K562 (cell line): Measurements from ENCODE around the gene ZFP69B. TPM values are rescaled to one million over a fixed set of nuclear protein-coding genes. Genes with fewer than 3 reads are reported as not detected.

Experiments
- CREM ChIP-seq: IDR thresholded peaks from 2 replicates; pipeline ENCODE4 v1.6.1; 2014; ENCODE audit warnings: antibody characterized with exemption, low read depth
- CXXC5 ChIP-seq: fragments of 250-450 bp; sonication (Bioruptor Pico); IDR thresholded peaks from 2 replicates; pipeline ENCODE4 v1.8.0; 2022; ENCODE audit warnings: inconsistent platforms, mild to moderate bottlenecking, moderate library complexity
- KAT7 ChIP-seq: sonication (generic); formaldehyde crosslinking; IDR thresholded peaks from 2 replicates; pipeline ENCODE4 v1.8.0; 2022; ENCODE audit warnings: missing genetic modification reagents, mild to moderate bottlenecking, borderline replicate concordance
- LCOR ChIP-seq: sonication (generic); formaldehyde crosslinking; IDR thresholded peaks from 2 replicates; pipeline ENCODE4 v1.8.0; 2022; ENCODE audit warnings: mild to moderate bottlenecking, missing genetic modification reagents
- NR2C1 ChIP-seq, 2 experiments: fragments of 450-650 bp; IDR thresholded peaks; 2 replicates each; pipeline ENCODE4 v1.6.1; 2017; ENCODE audit warnings: mild to moderate bottlenecking in 2 of 2, antibody characterized with exemption in 1 of 2, inconsistent platforms in 1 of 2, missing compliant biosample characterization in 1 of 2, missing genetic modification characterization in 1 of 2
- PHF8 ChIP-seq: fragments of 200-600 bp; sonication (generic); IDR thresholded peaks from 2 replicates; pipeline ENCODE4 v1.6.1; 2012; ENCODE audit warnings: mixed run types, mild to moderate bottlenecking, inconsistent platforms, low read length, moderate library complexity, borderline replicate concordance
- RBBP5 ChIP-seq: fragments of 200-600 bp; sonication (generic); IDR thresholded peaks from 2 replicates; pipeline ENCODE4 v1.6.1; 2012; ENCODE audit warnings: borderline replicate concordance, mild to moderate bottlenecking, low read length, control low read depth, inconsistent platforms; ENCODE audit not compliant: insufficient read depth, poor library complexity, severe bottlenecking
- TAF1 ChIP-seq: IDR thresholded peaks from 2 replicates; pipeline ENCODE4 v1.6.1; 2011; ENCODE audit warnings: mild to moderate bottlenecking, low read length, moderate library complexity; ENCODE audit not compliant: insufficient read depth, control insufficient read depth, severe bottlenecking; ENCODE audit errors: extremely low read depth
- ZFX ChIP-seq: sonication (generic); formaldehyde crosslinking; IDR thresholded peaks from 2 replicates; pipeline ENCODE4 v1.8.0; 2022; ENCODE audit warnings: mild to moderate bottlenecking, missing genetic modification reagents, moderate library complexity
- ZNF143 ChIP-seq: sonication (generic); formaldehyde crosslinking; IDR thresholded peaks from 2 replicates; pipeline ENCODE4 v1.9.0; 2022; ENCODE audit warnings: mild to moderate bottlenecking, missing genetic modification reagents
- polyA plus RNA-seq, 8 experiments: library from polyadenylated mRNA; depleted of rRNA in 4 of 8; stranded (reverse) in 5 of 8; unstranded in 3 of 8; fragments of >200 nt; fragmentation: Nextera tagmentation in 2 of 8; fragmentation: Illumina TruSeq in 1 of 8; extraction: Ambion mirVana in 2 of 8; extraction: Trizol in 1 of 8; gene quantifications; 2 replicates each; pipeline versions ENCODE4 v1.2.1 to v1.2.3, GENCODE V29; 2011 to 2014; ENCODE audit warnings: inconsistent platforms in 1 of 8, missing spikeins in 1 of 8
- total RNA-seq, 7 experiments: library from RNA; depleted of rRNA in 6 of 7; stranded (reverse); fragments of >200 nt in 6 of 7; fragmentation: Illumina TruSeq in 2 of 7; extraction: Trizol in 2 of 7; gene quantifications; 2 replicates each; pipeline versions ENCODE4 v1.2.1 to v1.2.3, GENCODE V29; 2011 to 2021; ENCODE audit warnings: low replicate concordance in 1 of 7
- TF ChIP-seq, protein P1 (sequence below): sonication (generic); formaldehyde crosslinking; IDR thresholded peaks from 2 replicates; pipeline ENCODE4 v1.8.1; 2023; ENCODE audit warnings: mild to moderate bottlenecking, missing genetic modification reagents
- TF ChIP-seq, protein P2 (sequence below): fragments of 450-650 bp; IDR thresholded peaks from 2 replicates; pipeline ENCODE4 v1.6.1; 2016; ENCODE audit warnings: mild to moderate bottlenecking, moderate library complexity

ZFP69B gene
- total and polyA plus RNA-seq, 9 of the 15 experiments (the other 6 are each of a cell fraction or from before 2014, with no cell fraction given) = 1.6 to 10.3 (median 8.4) TPM

- TF ChIP-seq, protein P1, sequence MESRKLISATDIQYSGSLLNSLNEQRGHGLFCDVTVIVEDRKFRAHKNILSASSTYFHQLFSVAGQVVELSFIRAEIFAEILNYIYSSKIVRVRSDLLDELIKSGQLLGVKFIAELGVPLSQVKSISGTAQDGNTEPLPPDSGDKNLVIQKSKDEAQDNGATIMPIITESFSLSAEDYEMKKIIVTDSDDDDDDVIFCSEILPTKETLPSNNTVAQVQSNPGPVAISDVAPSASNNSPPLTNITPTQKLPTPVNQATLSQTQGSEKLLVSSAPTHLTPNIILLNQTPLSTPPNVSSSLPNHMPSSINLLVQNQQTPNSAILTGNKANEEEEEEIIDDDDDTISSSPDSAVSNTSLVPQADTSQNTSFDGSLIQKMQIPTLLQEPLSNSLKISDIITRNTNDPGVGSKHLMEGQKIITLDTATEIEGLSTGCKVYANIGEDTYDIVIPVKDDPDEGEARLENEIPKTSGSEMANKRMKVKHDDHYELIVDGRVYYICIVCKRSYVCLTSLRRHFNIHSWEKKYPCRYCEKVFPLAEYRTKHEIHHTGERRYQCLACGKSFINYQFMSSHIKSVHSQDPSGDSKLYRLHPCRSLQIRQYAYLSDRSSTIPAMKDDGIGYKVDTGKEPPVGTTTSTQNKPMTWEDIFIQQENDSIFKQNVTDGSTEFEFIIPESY (CRISPR knock-in tag) = 0 out of 2 replicates have a peak, but pooled peaks have one; percentile 32
- peak; percentile 42; the same call in 1 of the 2 replicates for TF ChIP-seq CXXC5 (CRISPR knock-in tag)
- peak; percentile 50; the same call in 1 of the 2 replicates for TF ChIP-seq KAT7 (CRISPR knock-in tag)
- peak; percentile 77 for TF ChIP-seq ZNF143
- 0 out of 2 replicates have a peak, but pooled peaks have one; percentile 7 for TF ChIP-seq CREM
- no peak for TF ChIP-seq RBBP5
- peak; percentile 57 for TF ChIP-seq ZFX (CRISPR knock-in tag)
- TF ChIP-seq TAF1 = peak; percentile 57
- TF ChIP-seq PHF8 = peak; percentile 68; the same call in 1 of the 2 replicates
- TF ChIP-seq, protein P2, sequence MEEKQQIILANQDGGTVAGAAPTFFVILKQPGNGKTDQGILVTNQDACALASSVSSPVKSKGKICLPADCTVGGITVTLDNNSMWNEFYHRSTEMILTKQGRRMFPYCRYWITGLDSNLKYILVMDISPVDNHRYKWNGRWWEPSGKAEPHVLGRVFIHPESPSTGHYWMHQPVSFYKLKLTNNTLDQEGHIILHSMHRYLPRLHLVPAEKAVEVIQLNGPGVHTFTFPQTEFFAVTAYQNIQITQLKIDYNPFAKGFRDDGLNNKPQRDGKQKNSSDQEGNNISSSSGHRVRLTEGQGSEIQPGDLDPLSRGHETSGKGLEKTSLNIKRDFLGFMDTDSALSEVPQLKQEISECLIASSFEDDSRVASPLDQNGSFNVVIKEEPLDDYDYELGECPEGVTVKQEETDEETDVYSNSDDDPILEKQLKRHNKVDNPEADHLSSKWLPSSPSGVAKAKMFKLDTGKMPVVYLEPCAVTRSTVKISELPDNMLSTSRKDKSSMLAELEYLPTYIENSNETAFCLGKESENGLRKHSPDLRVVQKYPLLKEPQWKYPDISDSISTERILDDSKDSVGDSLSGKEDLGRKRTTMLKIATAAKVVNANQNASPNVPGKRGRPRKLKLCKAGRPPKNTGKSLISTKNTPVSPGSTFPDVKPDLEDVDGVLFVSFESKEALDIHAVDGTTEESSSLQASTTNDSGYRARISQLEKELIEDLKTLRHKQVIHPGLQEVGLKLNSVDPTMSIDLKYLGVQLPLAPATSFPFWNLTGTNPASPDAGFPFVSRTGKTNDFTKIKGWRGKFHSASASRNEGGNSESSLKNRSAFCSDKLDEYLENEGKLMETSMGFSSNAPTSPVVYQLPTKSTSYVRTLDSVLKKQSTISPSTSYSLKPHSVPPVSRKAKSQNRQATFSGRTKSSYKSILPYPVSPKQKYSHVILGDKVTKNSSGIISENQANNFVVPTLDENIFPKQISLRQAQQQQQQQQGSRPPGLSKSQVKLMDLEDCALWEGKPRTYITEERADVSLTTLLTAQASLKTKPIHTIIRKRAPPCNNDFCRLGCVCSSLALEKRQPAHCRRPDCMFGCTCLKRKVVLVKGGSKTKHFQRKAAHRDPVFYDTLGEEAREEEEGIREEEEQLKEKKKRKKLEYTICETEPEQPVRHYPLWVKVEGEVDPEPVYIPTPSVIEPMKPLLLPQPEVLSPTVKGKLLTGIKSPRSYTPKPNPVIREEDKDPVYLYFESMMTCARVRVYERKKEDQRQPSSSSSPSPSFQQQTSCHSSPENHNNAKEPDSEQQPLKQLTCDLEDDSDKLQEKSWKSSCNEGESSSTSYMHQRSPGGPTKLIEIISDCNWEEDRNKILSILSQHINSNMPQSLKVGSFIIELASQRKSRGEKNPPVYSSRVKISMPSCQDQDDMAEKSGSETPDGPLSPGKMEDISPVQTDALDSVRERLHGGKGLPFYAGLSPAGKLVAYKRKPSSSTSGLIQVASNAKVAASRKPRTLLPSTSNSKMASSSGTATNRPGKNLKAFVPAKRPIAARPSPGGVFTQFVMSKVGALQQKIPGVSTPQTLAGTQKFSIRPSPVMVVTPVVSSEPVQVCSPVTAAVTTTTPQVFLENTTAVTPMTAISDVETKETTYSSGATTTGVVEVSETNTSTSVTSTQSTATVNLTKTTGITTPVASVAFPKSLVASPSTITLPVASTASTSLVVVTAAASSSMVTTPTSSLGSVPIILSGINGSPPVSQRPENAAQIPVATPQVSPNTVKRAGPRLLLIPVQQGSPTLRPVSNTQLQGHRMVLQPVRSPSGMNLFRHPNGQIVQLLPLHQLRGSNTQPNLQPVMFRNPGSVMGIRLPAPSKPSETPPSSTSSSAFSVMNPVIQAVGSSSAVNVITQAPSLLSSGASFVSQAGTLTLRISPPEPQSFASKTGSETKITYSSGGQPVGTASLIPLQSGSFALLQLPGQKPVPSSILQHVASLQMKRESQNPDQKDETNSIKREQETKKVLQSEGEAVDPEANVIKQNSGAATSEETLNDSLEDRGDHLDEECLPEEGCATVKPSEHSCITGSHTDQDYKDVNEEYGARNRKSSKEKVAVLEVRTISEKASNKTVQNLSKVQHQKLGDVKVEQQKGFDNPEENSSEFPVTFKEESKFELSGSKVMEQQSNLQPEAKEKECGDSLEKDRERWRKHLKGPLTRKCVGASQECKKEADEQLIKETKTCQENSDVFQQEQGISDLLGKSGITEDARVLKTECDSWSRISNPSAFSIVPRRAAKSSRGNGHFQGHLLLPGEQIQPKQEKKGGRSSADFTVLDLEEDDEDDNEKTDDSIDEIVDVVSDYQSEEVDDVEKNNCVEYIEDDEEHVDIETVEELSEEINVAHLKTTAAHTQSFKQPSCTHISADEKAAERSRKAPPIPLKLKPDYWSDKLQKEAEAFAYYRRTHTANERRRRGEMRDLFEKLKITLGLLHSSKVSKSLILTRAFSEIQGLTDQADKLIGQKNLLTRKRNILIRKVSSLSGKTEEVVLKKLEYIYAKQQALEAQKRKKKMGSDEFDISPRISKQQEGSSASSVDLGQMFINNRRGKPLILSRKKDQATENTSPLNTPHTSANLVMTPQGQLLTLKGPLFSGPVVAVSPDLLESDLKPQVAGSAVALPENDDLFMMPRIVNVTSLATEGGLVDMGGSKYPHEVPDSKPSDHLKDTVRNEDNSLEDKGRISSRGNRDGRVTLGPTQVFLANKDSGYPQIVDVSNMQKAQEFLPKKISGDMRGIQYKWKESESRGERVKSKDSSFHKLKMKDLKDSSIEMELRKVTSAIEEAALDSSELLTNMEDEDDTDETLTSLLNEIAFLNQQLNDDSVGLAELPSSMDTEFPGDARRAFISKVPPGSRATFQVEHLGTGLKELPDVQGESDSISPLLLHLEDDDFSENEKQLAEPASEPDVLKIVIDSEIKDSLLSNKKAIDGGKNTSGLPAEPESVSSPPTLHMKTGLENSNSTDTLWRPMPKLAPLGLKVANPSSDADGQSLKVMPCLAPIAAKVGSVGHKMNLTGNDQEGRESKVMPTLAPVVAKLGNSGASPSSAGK = peak; percentile 85
- TF ChIP-seq LCOR (CRISPR knock-in tag) = peak; percentile 79
- TF ChIP-seq NR2C1 (IDR thresholded peaks at IDR 0.05) = no peak
- no peak for TF ChIP-seq NR2C1 (tag; IDR thresholded peaks at IDR 0.05)
Observed at GRCh38 chr1:40508375-40509341, 58.4 kb downstream of the ZFP69B start, which contains the start of gene EXO5 (continued).
